GM10266 (cell line): ENCODE measurements around the gene LRP1B.

Source experiments
- DNase-seq: peaks from one replicate; pipeline ENCODE4 v3.0.0; 2012; ENCODE audit errors: extremely low spot score
- CTCF ChIP-seq: IDR thresholded peaks from 2 replicates; pipeline ENCODE4 v1.5.1; 2012; ENCODE audit warnings: mild to moderate bottlenecking, low read depth; ENCODE audit not compliant: control insufficient read depth, insufficient read depth; ENCODE audit errors: missing control alignments

LRP1B gene

GRCh38 chr2:141137122-141137693 is 993.6 kb downstream of the LRP1B start:
- DNase-seq, result no peak
- no peak for TF ChIP-seq CTCF

- no peak for TF ChIP-seq CTCF
- no peak for DNase-seq
Measured at GRCh38 chr2:141133883-141134282, 996.9 kb downstream of the LRP1B start.

- TF ChIP-seq CTCF, result no peak
- no peak for DNase-seq
Measured at GRCh38 chr2:141125432-141125831, 1005.4 kb downstream of the LRP1B start.

GRCh38 chr2:141118836-141119235 is 1012.0 kb downstream of the LRP1B start:
- no peak for DNase-seq
- TF ChIP-seq CTCF, result no peak

GRCh38 chr2:141113301-141113700 is 1017.5 kb downstream of the LRP1B start:
- DNase-seq, result no peak
- TF ChIP-seq CTCF, result no peak

- TF ChIP-seq CTCF, result no peak
- no peak for DNase-seq
Measured at GRCh38 chr2:141109633-141110032, 1021.2 kb downstream of the LRP1B start.

- DNase-seq, result no peak
- TF ChIP-seq CTCF, result no peak
Measured at GRCh38 chr2:141105763-141106162, 1025.1 kb downstream of the LRP1B start.
